IPS DF 19.7 (cell line): ENCODE measurements around the gene TTC28.

Experiments
- DNase-seq: peaks from one replicate; pipeline ENCODE4 v3.0.0-alpha.2; 2013; ENCODE audit warnings: low read depth, low spot score

Gene TTC28

GRCh38 chr22:28023036-28023435, 656.6 kb downstream of the TTC28 start:
- no peak for DNase-seq

- DNase-seq, result no peak
These were observed 657.5 kb downstream of the TTC28 start for GRCh38 chr22:28021998-28022660.

- DNase-seq, result no peak
These were observed 658.3 kb downstream of the TTC28 start for GRCh38 chr22:28021116-28021997.

- peak; percentile 25 for DNase-seq
These were observed 659.5 kb downstream of the TTC28 start for GRCh38 chr22:28019881-28020861.

- DNase-seq, result no peak
These were observed 660.3 kb downstream of the TTC28 start for GRCh38 chr22:28019360-28019759.

GRCh38 chr22:28018461-28018927, 661.1 kb downstream of the TTC28 start:
- DNase-seq, result no peak

GRCh38 chr22:28017859-28018258, 661.8 kb downstream of the TTC28 start:
- no peak for DNase-seq

GRCh38 chr22:28017558-28017820, 662.2 kb downstream of the TTC28 start:
- no peak for DNase-seq

- no peak for DNase-seq
These were observed 662.7 kb downstream of the TTC28 start for GRCh38 chr22:28016781-28017557.

GRCh38 chr22:28015676-28016601, 663.7 kb downstream of the TTC28 start:
- DNase-seq, result no peak

GRCh38 chr22:28015046-28015425, 664.6 kb downstream of the TTC28 start:
- no peak for DNase-seq

GRCh38 chr22:28014211-28015045, 665.2 kb downstream of the TTC28 start:
- DNase-seq, result no peak

- DNase-seq, result no peak
These were observed 666.0 kb downstream of the TTC28 start for GRCh38 chr22:28013611-28014010.

GRCh38 chr22:28012832-28013460, 666.7 kb downstream of the TTC28 start:
- DNase-seq, result no peak

- DNase-seq, result no peak
These were observed 670.3 kb downstream of the TTC28 start for GRCh38 chr22:28009272-28009827.

GRCh38 chr22:28008649-28009048, 671.0 kb downstream of the TTC28 start:
- DNase-seq, result no peak

GRCh38 chr22:28008056-28008455, 671.6 kb downstream of the TTC28 start:
- DNase-seq, result no peak

GRCh38 chr22:28006271-28006670, 673.4 kb downstream of the TTC28 start:
- DNase-seq, result no peak
